GM23338 (cell line): ENCODE results near the gene GLI3. TPM values are rescaled to one million over a fixed set of nuclear protein-coding genes. Genes with fewer than 3 reads are reported as not detected.

ENCODE experiments used
- ATAC-seq: fragments of 200-7000 bp; cut with Tn5 transposase; 3 replicates; pipeline ENCODE4 v1.9.1; 2020
- DNase-seq: peaks from one replicate; pipeline ENCODE4 v3.0.0-alpha.2; 2015; ENCODE audit warnings: low spot score
- H2AFZ ChIP-seq: fragments of 200-600 bp; sonication (generic); 2 replicates; pipeline ENCODE4 v1.8.0; 2016; ENCODE audit warnings: antibody characterized with exemption, mild to moderate bottlenecking, moderate library complexity
- H3F3A ChIP-seq: fragments of 200-600 bp; sonication (generic); replicated peaks from 2 replicates; pipeline ENCODE4 v1.8.0; 2017; ENCODE audit warnings: antibody characterized with exemption, mixed run types, low read depth
- H3K27ac ChIP-seq: fragments of 200-600 bp; sonication (generic); 2 replicates; pipeline ENCODE4 v1.6.1; 2016; ENCODE audit warnings: low read depth
- H3K27me3 ChIP-seq: fragments of 200-600 bp; sonication (generic); 2 replicates; pipeline ENCODE4 v1.8.0; 2016; ENCODE audit warnings: mild to moderate bottlenecking, mixed run types, moderate library complexity; ENCODE audit not compliant: insufficient read depth
- H3K36me3 ChIP-seq: fragments of 200-600 bp; sonication (generic); 2 replicates; pipeline ENCODE4 v1.8.0; 2016; ENCODE audit warnings: mild to moderate bottlenecking; ENCODE audit not compliant: insufficient read depth
- H3K4me1 ChIP-seq: fragments of 200-600 bp; sonication (generic); 2 replicates; pipeline ENCODE4 v1.8.0; 2016; ENCODE audit warnings: mild to moderate bottlenecking, moderate library complexity; ENCODE audit not compliant: insufficient read depth
- H3K4me2 ChIP-seq: fragments of 200-600 bp; sonication (generic); 2 replicates; pipeline ENCODE4 v1.7.1; 2017; ENCODE audit warnings: mixed run types
- H3K4me3 ChIP-seq: fragments of 200-600 bp; sonication (generic); 2 replicates; pipeline ENCODE4 v1.6.1; 2016; ENCODE audit warnings: mixed run types
- H3K79me2 ChIP-seq: fragments of 200-600 bp; sonication (generic); replicated peaks from 2 replicates; pipeline ENCODE4 v1.8.0; 2017; ENCODE audit warnings: mild to moderate bottlenecking; ENCODE audit not compliant: insufficient read depth
- H3K9me2 ChIP-seq: fragments of 200-600 bp; sonication (generic); 2 replicates; pipeline ENCODE4 v1.8.0; 2017; ENCODE audit not compliant: insufficient read depth
- H4K20me1 ChIP-seq: fragments of 200-600 bp; sonication (generic); replicated peaks from 2 replicates; pipeline ENCODE4 v1.8.0; 2017; ENCODE audit warnings: mild to moderate bottlenecking; ENCODE audit not compliant: insufficient read depth
- H3K27ac Mint-ChIP-seq: 2 replicates; pipeline ENCODE4 v1.8.0; 2020; ENCODE audit warnings: inconsistent platforms, mild to moderate bottlenecking, moderate library complexity, mixed read lengths
- H3K27me3 Mint-ChIP-seq: 3 replicates; pipeline ENCODE4 v1.8.0; 2022; ENCODE audit warnings: low read depth, mild to moderate bottlenecking, moderate library complexity, mixed read lengths, inconsistent platforms; ENCODE audit not compliant: insufficient read depth, poor library complexity
- H3K36me3 Mint-ChIP-seq: 3 replicates; pipeline ENCODE4 v1.8.0; 2021; ENCODE audit warnings: low read depth, mild to moderate bottlenecking, inconsistent platforms, moderate library complexity, mixed read lengths
- H3K4me1 Mint-ChIP-seq: 3 replicates; pipeline ENCODE4 v1.8.0; 2020; ENCODE audit warnings: mild to moderate bottlenecking, inconsistent platforms, mixed read lengths
- H3K4me3 Mint-ChIP-seq: 3 replicates; pipeline ENCODE4 v1.8.0; 2021; ENCODE audit warnings: moderate library complexity, mild to moderate bottlenecking, inconsistent platforms, mixed read lengths
- H3K9me3 Mint-ChIP-seq: 3 replicates; pipeline ENCODE4 v1.8.0; 2020; ENCODE audit warnings: moderate library complexity, mild to moderate bottlenecking, inconsistent platforms, mixed read lengths
- CREB1 ChIP-seq: fragments of 250-450 bp; sonication (Bioruptor Pico); IDR thresholded peaks from 2 replicates; pipeline ENCODE4 v1.5.0; 2020; ENCODE audit warnings: low read depth, mild to moderate bottlenecking, moderate library complexity
- EZH2 ChIP-seq: fragments of 200-600 bp; sonication (generic); IDR thresholded peaks from one replicate; pipeline ENCODE4 v1.8.0; 2017; ENCODE audit warnings: antibody characterized with exemption, mild to moderate bottlenecking, low read depth; ENCODE audit not compliant: unreplicated experiment
- EZH2phosphoT487 ChIP-seq: fragments of 200-600 bp; sonication (generic); IDR thresholded peaks from one replicate; pipeline ENCODE4 v1.8.1; 2018; ENCODE audit warnings: antibody characterized with exemption; ENCODE audit not compliant: unreplicated experiment
- JUNB ChIP-seq: IDR thresholded peaks from one replicate; pipeline ENCODE4 v1.6.1; 2016; ENCODE audit warnings: antibody characterized with exemption; ENCODE audit not compliant: unreplicated experiment
- NANOG ChIP-seq: IDR thresholded peaks from 2 replicates; pipeline ENCODE4 v1.6.1; 2016; ENCODE audit warnings: antibody characterized with exemption, borderline replicate concordance
- ZNF114 ChIP-seq: fragments of 250-450 bp; sonication (Bioruptor Pico); IDR thresholded peaks from 2 replicates; pipeline ENCODE4 v1.5.0; 2020; ENCODE audit warnings: mild to moderate bottlenecking, moderate library complexity
- polyA plus RNA-seq: library from polyadenylated mRNA; unstranded; fragments of >200 nt; fragmentation: Nextera tagmentation; extraction: Ambion mirVana; gene quantifications from 2 replicates; pipeline ENCODE4 v1.2.1, GENCODE V29; 2016
- total RNA-seq: library from RNA; depleted of rRNA; stranded (reverse); fragments of >200 nt; shearing (Covaris generic); gene quantifications from 2 replicates; pipeline ENCODE4 v1.2.3, GENCODE V29; 2014
- TF ChIP-seq, protein P1 (sequence below): IDR thresholded peaks from one replicate; pipeline ENCODE4 v1.6.1; 2018; ENCODE audit warnings: antibody characterized with exemption; ENCODE audit not compliant: unreplicated experiment
- TF ChIP-seq, protein P2 (sequence below), 2 experiments: fragments of 200-600 bp in 1 of 2; sonication (generic) in 1 of 2; conservative IDR thresholded peaks; 2 replicates each; pipeline versions ENCODE4 v1.5.1 to v1.6.1; 2016 to 2017; ENCODE audit warnings: antibody characterized with exemption in 2 of 2, low read depth in 2 of 2, mild to moderate bottlenecking in 2 of 2, moderate library complexity in 1 of 2

The GLI3 gene
- total and polyA plus RNA-seq, 2 experiments from 2014 or later: 16.1 to 17.9 TPM

DNA sequence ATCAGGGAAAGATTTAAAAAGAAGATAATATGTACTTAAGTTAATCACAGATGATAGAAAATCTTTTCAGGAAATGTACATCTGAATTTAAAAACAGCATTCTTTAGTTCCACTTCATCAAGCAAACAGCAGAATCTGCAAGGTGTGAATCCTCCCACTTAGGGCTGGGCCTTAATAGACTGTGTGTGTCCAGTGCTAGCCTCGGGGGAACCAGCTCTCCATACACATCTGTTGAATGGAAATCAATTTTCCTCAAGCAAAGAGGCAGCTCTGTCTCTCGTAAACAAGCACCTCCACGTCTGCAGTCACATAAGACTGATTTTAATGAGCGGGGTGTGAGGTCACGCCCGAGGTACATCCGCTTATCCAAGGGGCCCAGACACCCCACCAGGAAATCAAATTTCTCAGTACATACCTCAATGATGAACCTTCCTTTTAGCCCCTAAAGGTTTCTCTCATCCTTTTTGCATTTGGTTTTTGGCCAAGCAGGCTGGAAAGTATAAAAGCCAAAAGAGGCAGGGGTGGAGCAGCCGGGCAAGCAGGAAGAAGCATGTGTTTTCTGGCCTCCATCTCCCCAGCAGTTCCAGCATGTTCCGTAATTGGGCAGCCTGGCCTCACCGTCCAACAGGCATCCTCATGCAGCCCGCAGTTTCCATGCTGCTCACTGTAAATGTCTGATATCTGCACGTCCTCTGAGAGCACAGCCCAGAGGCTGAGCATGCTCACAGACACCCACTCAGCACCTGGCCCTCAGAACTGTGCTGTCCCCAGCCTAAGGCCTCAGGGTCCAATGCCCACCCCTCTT lies 131.3 kb downstream of the GLI3 start:
- H3F3A ChIP-seq: 0 out of 2 replicates have a peak, but pooled peaks cover 4% of the 10 kb centered on the region
- H2AFZ ChIP-seq: no peak overlapping the region
- H3K27ac ChIP-seq: no peak overlapping the region
- no peak for DNase-seq
- H3K4me1 ChIP-seq: peaks cover 26% of the 10 kb centered on the region
- no peak overlapping the region for H3K4me2 ChIP-seq
- H3K27me3 ChIP-seq: no peaks in the 10 kb centered on the region
- Mint-ChIP-seq H3K9me3 (no peaks in the 10 kb centered on the region), H3K4me3 (no peak overlapping the region; the same call in 2 of the 3 replicates), H3K27ac (no peak overlapping the region), H3K4me1 (peaks cover 36% of the 10 kb centered on the region), H3K36me3 (no peaks in the 10 kb centered on the region), H3K27me3 (no peaks in the 10 kb centered on the region)
- H3K36me3 ChIP-seq: no peaks in the 10 kb centered on the region
- no peaks in the 10 kb centered on the region; the same call in 1 of the 2 replicates for H3K79me2 ChIP-seq
- no peaks in the 10 kb centered on the region for H3K9me2 ChIP-seq
- H4K20me1 ChIP-seq: no peaks in the 10 kb centered on the region; the same call in 1 of the 2 replicates
- no peak for ATAC-seq
- H3K4me3 ChIP-seq: no peak overlapping the region
- TF ChIP-seq CREB1: no peak
- TF ChIP-seq, protein P1, sequence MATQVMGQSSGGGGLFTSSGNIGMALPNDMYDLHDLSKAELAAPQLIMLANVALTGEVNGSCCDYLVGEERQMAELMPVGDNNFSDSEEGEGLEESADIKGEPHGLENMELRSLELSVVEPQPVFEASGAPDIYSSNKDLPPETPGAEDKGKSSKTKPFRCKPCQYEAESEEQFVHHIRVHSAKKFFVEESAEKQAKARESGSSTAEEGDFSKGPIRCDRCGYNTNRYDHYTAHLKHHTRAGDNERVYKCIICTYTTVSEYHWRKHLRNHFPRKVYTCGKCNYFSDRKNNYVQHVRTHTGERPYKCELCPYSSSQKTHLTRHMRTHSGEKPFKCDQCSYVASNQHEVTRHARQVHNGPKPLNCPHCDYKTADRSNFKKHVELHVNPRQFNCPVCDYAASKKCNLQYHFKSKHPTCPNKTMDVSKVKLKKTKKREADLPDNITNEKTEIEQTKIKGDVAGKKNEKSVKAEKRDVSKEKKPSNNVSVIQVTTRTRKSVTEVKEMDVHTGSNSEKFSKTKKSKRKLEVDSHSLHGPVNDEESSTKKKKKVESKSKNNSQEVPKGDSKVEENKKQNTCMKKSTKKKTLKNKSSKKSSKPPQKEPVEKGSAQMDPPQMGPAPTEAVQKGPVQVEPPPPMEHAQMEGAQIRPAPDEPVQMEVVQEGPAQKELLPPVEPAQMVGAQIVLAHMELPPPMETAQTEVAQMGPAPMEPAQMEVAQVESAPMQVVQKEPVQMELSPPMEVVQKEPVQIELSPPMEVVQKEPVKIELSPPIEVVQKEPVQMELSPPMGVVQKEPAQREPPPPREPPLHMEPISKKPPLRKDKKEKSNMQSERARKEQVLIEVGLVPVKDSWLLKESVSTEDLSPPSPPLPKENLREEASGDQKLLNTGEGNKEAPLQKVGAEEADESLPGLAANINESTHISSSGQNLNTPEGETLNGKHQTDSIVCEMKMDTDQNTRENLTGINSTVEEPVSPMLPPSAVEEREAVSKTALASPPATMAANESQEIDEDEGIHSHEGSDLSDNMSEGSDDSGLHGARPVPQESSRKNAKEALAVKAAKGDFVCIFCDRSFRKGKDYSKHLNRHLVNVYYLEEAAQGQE: no peak
- TF ChIP-seq NANOG: no peak
- TF ChIP-seq, protein P2, sequence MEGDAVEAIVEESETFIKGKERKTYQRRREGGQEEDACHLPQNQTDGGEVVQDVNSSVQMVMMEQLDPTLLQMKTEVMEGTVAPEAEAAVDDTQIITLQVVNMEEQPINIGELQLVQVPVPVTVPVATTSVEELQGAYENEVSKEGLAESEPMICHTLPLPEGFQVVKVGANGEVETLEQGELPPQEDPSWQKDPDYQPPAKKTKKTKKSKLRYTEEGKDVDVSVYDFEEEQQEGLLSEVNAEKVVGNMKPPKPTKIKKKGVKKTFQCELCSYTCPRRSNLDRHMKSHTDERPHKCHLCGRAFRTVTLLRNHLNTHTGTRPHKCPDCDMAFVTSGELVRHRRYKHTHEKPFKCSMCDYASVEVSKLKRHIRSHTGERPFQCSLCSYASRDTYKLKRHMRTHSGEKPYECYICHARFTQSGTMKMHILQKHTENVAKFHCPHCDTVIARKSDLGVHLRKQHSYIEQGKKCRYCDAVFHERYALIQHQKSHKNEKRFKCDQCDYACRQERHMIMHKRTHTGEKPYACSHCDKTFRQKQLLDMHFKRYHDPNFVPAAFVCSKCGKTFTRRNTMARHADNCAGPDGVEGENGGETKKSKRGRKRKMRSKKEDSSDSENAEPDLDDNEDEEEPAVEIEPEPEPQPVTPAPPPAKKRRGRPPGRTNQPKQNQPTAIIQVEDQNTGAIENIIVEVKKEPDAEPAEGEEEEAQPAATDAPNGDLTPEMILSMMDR (conservative IDR thresholded peaks at IDR 0.05; ENCODE audit: low read depth in 2 of 2): no peak
- TF ChIP-seq EZH2: no peak
- TF ChIP-seq EZH2phosphoT487: no peak

DNA sequence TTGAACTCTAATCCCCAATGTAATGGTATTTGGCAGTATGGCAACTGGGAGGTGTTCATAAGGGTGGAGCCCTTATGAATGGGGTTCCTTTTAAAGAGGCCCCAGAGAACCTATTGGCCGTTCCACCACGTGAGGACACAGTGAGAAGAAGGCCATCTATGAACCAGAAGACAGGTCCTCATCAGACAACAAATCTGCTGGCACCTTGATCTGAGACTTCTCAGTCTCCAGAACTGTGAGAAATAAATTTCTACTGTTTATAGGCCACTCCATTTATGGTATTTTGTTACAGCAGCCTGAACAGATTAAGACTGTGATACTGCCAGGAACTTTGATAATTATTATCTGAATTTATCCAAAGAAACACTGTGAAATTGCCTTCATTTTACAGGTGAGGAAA lies 132.3 kb downstream of the GLI3 start:
- Mint-ChIP-seq H3K4me3 (no peak overlapping the region), H3K27me3 (no peaks in the 10 kb centered on the region), H3K27ac (no peak overlapping the region), H3K36me3 (no peaks in the 10 kb centered on the region; the same call in 2 of the 3 replicates), H3K9me3 (no peaks in the 10 kb centered on the region), H3K4me1 (peaks cover 32% of the 10 kb centered on the region)
- Histone ChIP-seq H3F3A (0 out of 2 replicates have a peak, but pooled peaks cover 4% of the 10 kb centered on the region), H3K27ac (no peak overlapping the region), H3K9me2 (no peaks in the 10 kb centered on the region), H4K20me1 (no peaks in the 10 kb centered on the region; the same call in 1 of the 2 replicates), H2AFZ (no peak overlapping the region), H3K79me2 (no peaks in the 10 kb centered on the region; the same call in 1 of the 2 replicates), H3K36me3 (no peaks in the 10 kb centered on the region), H3K4me1 (peaks cover 25% of the 10 kb centered on the region), H3K4me3 (no peak overlapping the region), H3K27me3 (no peaks in the 10 kb centered on the region), H3K4me2 (no peak overlapping the region)
- ATAC-seq (no peak), DNase-seq (no peak)
- TF ChIP-seq ZNF114: no peak
- TF ChIP-seq, protein P1: no peak
- no peak for TF ChIP-seq CREB1
- TF ChIP-seq JUNB: no peak
- TF ChIP-seq, protein P2 (conservative IDR thresholded peaks at IDR 0.05; ENCODE audit: low read depth in 2 of 2): no peak
